KG1 (cell line): Measurements from ENCODE around the gene STIP1.

Experiments used
- DNase-seq: peaks from one replicate; lab custom pipeline; 2025; lab: John Stamatoyannopoulos, UW

Gene STIP1

GRCh38 chr11:64250415-64251015, 64.5 kb downstream of the STIP1 start:
- DNase-seq, result no peak

- peak; percentile 68 for DNase-seq
These were observed 65.2 kb downstream of the STIP1 start, which contains the start of gene PLCB3 for GRCh38 chr11:64251016-64251752. TSS of gene PLCB3 (plus strand) at chr11:64251530. CDS start at chr11:64251650, 120 bp downstream.

DNA sequence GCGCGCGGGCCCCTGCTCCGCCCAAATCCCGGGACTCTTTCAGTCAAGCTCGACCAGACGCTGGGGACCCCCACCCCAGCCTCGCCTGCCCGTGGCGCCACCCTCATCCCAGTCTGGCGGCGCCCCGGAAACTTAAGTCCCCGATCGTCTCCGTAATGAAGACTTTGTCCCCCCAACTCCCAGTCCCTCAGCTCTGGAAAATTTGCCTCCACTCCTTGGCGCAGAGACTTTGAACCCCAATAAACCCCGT, 65.7 kb downstream of the STIP1 start:
- DNase-seq, result no peak

- DNase-seq, result no peak
These were observed 66.3 kb downstream of the STIP1 start for GRCh38 chr11:64252003-64252872.

DNA sequence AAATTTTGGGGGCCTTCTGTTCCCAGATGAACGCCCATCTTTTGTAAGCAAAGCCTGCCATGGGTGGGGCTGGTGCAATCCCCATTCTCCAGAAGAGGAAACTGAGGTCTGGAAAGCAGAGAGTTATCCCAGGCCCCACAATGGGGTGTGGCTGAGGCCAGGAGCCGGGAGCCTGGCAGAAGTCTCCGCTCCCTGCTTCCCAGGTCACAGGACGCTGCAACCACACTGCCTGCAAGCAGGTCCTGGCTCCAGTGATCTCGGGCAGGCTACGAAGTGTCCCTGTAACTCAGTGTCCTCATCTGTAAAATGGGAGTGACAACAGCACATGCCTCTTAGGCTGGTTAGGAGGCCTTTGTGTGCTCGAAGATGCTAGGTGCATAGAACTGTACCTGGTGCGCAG, 67.1 kb downstream of the STIP1 start:
- no peak for DNase-seq

- no peak for DNase-seq
These were observed 67.5 kb downstream of the STIP1 start for GRCh38 chr11:64253481-64253880.
